Epithelial cell of prostate (primary cell): ENCODE data around the gene DEGS2.
"Not testable (repeated sequence)": the region's sequence is repeated elsewhere in the genome, so short reads cannot be mapped to it uniquely, and the experiment has no call there.

Source experiments
- DNase-seq: peaks from one replicate; pipeline ENCODE4 v3.0.0-alpha.2; 2011; ENCODE audit warnings: low read depth, low spot score
- H3K27ac ChIP-seq: fragments of 450-650 bp; 2 replicates; pipeline ENCODE4 v1.5.1; 2017; ENCODE audit warnings: mild to moderate bottlenecking

The DEGS2 gene

GRCh38 chr14:100159094-100159864 is at the start of gene DEGS2:
Gene DEGS2, minus strand, starts transcription at chr14:100159645. Its CDS starts 58 bp downstream, at chr14:100159587.
- H3K27ac ChIP-seq: no peak within 1 kb of the TSS
- DNase-seq: no peak

DNA sequence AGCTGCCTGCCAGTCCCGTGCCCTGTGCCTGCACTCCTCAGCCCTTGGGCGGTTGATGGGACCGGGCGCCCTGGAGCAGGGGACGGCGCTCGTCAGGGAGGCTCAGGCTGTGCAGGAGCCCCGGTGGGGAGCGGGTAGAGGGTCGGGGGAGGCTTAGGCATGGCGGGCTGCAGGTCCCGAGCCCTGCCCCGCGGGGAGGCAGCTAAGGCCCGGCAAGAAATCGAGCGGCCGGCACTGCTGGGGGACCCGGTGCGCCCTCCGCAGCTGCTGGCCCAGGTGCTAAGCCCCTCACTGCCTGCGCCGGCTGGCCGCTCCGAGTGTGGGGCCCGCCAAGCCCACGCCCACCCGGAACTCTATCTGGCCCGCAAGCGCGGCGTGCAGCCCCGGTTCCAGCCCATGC is 48.7 kb upstream of the DEGS2 start:
- not testable (repeated sequence) for H3K27ac ChIP-seq, DNase-seq

GRCh38 chr14:100207588-100207987 is 48.1 kb upstream of the DEGS2 start:
- DNase-seq, H3K27ac ChIP-seq: not testable (repeated sequence)

- H3K27ac ChIP-seq: peak overlapping the region; percentile 35
- not testable (repeated sequence) for DNase-seq
These were observed 45.4 kb upstream of the DEGS2 start for GRCh38 chr14:100204835-100205167.

DNA sequence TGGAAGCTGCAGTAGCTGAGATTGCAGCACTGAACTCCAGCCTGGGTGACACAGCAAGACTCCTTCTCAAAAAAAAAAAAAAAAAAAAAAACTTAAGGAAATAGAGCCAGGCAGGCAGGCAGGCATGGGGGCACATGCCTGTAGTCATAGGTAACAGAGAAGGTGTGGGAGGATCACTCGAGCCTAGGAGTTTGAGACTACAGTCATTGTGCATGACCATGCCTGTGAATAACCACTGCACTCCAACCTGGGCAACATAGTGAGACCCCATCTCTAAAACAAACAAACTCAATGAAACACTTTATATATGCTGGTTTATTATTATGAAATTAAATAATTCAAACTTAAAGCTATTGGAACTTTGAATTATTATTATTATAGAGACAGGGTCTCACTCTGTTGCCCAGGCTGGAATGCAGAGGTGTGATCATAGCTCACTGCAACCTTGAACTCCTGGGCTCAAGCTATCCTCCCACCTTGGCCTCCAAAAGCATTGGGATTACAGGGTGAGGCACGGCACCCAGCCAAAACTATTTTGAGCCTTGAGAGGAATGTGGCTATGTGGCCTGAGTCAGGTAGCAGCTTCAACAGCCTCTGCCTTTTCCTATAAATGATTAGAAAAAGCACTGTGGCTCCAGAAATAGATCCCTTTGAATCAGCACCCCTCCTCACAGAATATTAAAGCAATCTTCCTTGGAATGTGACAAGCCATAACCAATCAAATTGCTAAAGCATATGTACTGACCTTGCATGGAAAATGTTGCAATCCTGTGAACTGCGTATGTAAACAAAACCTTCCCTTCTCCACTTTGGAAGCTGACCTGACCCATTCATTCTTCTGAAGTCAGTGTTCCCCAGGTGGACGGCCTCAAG is 44.8 kb upstream of the DEGS2 start:
- peak overlapping the region; percentile 35 for H3K27ac ChIP-seq
- peak; percentile 43 for DNase-seq

DNA sequence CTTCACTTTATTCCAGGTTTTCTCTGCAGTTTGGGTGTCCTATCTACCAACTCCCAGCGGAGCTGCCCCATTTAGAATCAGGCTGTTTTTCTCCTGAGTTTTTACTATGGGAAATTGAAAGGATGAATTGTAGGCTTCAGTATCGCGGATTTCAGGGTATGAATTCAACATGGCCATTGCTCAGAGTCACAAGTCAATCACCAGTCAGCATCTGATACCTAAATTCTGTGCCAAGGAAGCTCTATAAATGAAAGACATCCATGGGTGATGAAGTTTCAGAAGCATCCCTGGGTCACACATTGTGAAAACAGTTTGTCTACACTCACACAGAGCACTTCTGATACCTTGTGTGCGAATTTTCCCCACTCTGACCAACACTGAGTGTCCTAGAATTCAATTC is 43.7 kb upstream of the DEGS2 start:
- no peak overlapping the region for H3K27ac ChIP-seq
- DNase-seq: no peak

GRCh38 chr14:100202712-100203111 is 43.3 kb upstream of the DEGS2 start:
- no peak overlapping the region for H3K27ac ChIP-seq
- no peak for DNase-seq

DNA sequence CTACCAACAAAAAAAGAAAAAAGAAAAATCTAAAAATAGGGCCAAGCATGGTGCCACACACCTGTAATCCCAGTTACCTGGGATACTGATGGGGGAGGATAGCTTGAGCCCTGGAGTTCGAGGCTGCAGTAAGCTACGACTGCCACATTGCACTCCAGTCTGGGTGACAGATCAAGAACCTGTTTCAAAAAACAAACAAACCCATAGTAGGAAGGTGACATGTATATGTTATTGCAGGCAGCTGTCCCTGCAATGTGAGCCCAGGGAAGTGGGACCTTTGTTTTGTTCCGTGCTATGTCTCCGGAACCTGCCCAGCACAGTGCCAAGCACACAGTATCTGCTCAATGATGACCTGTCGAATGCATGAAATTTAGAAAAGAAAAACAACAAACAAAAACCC is 42.3 kb upstream of the DEGS2 start:
- no peak overlapping the region for H3K27ac ChIP-seq
- no peak for DNase-seq

DNA sequence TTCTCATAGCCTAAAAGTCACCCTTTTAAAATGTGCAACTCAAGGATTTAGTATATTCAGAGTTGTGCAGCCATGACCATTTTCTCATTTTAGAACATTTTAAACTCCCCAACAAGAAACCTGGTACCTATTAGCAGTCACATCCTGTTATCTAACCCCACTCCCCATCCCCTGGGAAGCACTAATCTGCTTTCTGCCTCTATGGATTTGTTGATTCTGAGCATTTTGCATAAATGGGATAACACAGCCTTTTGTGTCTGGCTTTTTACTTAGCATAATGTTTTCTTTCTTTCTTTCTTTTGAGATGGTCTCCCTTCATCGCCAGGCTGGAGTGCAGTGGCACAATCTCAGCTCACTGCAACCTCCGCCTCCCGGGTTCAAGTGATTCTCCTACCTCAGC is 40.9 kb upstream of the DEGS2 start:
- DNase-seq: no peak
- no peak overlapping the region for H3K27ac ChIP-seq

- H3K27ac ChIP-seq: peak overlapping the region; percentile 49
- no peak for DNase-seq
These were observed 39.9 kb upstream of the DEGS2 start for GRCh38 chr14:100199240-100199860.

DNA sequence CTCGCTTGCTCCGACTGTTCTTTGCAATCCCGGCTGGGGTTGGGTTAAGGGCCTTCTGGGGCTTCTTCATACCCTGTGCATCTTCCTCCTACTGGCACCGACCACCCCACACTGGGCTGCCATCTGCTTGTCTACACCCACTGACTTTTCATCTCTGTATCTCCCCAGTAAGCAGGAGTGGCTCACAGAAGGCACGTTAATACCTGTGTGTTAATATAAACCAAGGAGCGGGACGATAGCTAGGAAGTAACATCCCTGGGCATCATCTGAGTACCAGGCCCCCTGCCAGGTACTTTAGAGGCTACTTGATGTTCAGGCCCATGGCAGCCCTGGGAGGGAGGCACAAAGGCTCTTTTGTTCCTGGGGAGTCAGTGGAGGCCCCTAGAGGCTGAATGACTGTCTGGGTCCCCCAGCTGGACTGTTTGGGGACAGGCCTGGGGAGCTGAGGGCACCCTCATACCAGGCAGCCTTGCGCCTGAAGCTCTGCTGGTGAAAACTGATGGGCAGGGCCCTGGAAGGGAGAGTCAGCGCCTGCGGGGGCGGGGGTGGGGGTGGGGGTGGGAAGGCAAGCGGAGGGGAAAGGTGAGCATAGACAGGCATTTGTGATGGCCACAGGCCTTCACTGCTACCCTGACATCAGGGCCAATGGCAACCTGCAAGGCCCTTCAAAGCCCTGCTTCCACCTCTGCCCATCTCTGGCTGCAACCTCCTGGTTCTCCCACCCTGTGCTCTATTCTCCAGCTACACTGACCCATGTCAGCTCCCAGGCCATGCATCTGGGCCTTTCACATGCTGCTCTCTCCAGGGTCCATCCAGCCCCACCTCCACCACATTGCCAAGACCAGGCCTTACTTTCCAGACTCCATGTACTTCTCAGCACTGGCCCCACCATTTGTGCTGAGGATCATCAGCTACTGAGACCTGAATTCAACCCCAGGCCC is 34.2 kb upstream of the DEGS2 start:
- no peak for DNase-seq
- H3K27ac ChIP-seq: peak overlapping the region; percentile 59

- peak overlapping the region; percentile 59 for H3K27ac ChIP-seq
- peak; percentile 86 for DNase-seq
These were observed 33.4 kb upstream of the DEGS2 start for GRCh38 chr14:100192672-100193416.

DNA sequence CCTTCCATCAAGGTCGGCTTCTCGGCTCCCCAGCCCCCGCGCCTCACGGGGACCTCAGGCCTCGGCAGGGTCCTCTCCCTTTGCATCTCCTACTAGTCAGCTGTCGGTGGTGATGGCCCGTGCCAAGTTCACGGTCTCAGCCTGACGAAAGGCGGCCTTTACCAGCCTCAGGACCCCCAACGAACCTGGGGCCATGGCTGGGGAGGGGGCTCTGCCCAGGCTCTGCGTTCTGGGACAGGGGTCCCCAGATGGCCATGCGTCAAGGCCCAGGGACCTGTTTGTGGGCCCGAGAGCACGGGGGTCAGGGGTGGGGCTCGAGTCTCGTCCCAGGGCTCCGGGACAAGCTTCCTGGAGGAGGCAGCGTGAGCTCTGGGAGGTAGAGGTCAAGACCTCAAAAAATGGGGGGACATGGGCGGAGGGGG is 32.8 kb upstream of the DEGS2 start:
- DNase-seq: no peak
- peak overlapping the region; percentile 59 for H3K27ac ChIP-seq

DNA sequence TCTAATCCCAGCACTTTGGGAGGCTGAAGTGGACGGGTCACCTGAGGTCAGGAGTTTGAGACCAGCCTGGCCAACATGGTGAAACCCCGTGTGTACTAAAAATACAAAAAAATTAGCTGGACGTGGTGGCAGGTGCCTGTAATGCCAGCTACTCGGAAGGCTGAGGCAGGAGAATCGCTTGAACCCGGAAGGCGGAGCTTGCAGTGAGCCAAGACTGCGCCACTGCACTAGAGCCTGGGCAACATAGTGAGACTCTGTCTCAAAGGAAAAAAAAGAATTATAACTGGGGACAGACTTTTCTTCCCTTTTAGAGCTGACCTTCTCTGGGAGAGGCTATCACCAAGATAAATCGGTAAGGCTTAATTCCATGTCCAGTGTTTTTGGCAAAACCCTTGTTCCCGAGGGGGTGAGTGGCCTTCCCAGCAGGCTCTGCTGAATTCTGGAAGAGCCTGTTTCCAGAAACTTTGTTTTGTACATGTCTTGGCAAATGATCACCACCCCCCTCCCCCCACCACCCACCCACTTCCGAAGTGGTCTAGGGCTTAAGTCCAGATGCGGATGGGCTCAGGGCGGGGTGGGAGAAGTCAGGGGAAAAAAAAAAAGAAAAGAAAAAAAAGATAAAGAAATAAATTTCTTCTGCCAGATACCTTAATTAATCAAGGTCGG is 32.3 kb upstream of the DEGS2 start:
- no peak overlapping the region for H3K27ac ChIP-seq
- DNase-seq: no peak

DNA sequence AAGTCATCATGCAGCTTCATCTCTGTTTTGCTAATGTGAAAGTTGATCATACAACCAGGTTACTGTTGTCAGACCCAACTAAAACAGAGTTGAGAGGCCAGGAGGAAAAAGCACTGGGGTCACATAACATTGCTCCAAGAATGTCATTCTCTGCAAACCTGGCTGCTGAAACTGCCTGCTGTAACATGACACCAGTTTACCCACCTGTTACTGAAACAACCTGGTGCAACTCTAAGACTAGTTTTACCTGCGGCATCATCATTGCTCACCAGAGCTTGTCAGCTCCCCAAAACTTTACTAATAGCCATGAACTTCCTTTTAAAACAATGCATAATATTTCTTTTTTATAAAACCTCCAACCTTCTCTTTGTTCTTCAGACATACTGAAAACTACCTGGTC is 30.7 kb upstream of the DEGS2 start:
- no peak for DNase-seq
- peak overlapping the region; percentile 18 for H3K27ac ChIP-seq

DNA sequence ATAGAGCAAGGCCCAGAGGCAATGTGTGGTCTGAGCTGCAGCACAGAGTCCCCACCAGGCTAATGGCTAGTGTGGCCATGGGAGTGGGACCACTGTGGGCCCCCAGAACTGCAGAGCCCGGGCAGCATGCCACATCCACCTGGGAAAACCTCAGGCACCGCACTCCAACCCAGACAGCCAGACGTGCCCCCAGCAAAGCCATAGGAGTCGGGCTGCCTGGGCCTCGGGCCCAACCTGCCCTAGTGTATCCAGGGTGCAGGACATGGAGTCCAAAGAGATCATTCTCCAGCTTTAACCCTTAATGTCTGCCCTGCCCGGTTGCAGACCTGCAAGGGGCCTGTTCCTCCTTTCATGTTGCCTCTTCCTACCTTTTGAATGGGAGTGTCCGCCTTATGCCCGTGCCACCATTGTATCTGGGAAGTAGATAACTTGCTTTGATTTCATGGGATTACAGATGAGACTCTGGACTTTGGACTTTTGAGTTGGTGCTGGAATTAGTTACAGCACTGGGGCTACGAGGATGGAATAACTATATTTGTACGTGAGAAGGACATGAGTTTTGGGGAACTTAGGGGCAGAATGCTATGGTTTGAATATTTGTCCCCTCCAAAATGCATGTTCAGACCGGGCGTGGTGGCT is 29.1 kb upstream of the DEGS2 start:
- DNase-seq: no peak
- no peak overlapping the region for H3K27ac ChIP-seq

GRCh38 chr14:100187247-100187833 is 27.9 kb upstream of the DEGS2 start:
- DNase-seq: no peak
- H3K27ac ChIP-seq: no peak overlapping the region
